Calu3 (cell line): ENCODE measurements around the gene METTL15. TPM values are rescaled to one million over a fixed set of nuclear protein-coding genes. Genes with fewer than 3 reads are reported as not detected.

Experiments used
- BruUV-seq: library from RNA; stranded (reverse); fragments of 400-500 nt; replicated peaks from 2 replicates; lab custom pipeline; 2021; lab: Mats Ljungman, UMichigan
- CTCF ChIA-PET: fragments of 300-600 bp; sonication (Branson Sonifier 250); formaldehyde crosslinking; loops from one replicate; lab custom pipeline; 2022; ENCODE audit warnings: antibody characterized with exemption; lab: Charles Lee
- DNase-seq: peaks from one replicate; pipeline ENCODE4 v3.0.0; 2022
- H3K27ac Mint-ChIP-seq: one replicate; pipeline ENCODE4 v1.8.0; 2022; ENCODE audit warnings: mixed read lengths; ENCODE audit not compliant: unreplicated experiment
- H3K27me3 Mint-ChIP-seq: one replicate; pipeline ENCODE4 v1.8.0; 2022; ENCODE audit warnings: mixed read lengths; ENCODE audit not compliant: unreplicated experiment
- H3K36me3 Mint-ChIP-seq: one replicate; pipeline ENCODE4 v1.8.0; 2022; ENCODE audit warnings: mild to moderate bottlenecking, moderate library complexity, mixed read lengths; ENCODE audit not compliant: insufficient read depth, unreplicated experiment
- H3K4me1 Mint-ChIP-seq: one replicate; pipeline ENCODE4 v1.8.0; 2022; ENCODE audit warnings: mild to moderate bottlenecking, low read depth, mixed read lengths; ENCODE audit not compliant: unreplicated experiment
- H3K4me3 Mint-ChIP-seq: one replicate; pipeline ENCODE4 v1.8.0; 2022; ENCODE audit warnings: mild to moderate bottlenecking, low read depth, moderate library complexity, mixed read lengths; ENCODE audit not compliant: unreplicated experiment
- H3K9me3 Mint-ChIP-seq: one replicate; pipeline ENCODE4 v1.8.0; 2022; ENCODE audit warnings: low read depth, mixed read lengths; ENCODE audit not compliant: unreplicated experiment
- CTCF ChIP-seq: fragments of 200-600 bp; IDR thresholded peaks from one replicate; pipeline ENCODE4 v1.8.0; 2022; ENCODE audit warnings: antibody characterized with exemption; ENCODE audit not compliant: unreplicated experiment
- intact Hi-C: fragments of 100-400 bp; cut with micrococcal nuclease; formaldehyde crosslinking; loops from one replicate; pipeline ENCODE4 v1.10.0; 2022; ENCODE audit not compliant: unreplicated experiment
- total RNA-seq: library from RNA; stranded (reverse); gene quantifications from 2 replicates; pipeline ENCODE4 v1.2.3, GENCODE V29; 2022

The METTL15 gene
- total RNA-seq, 1 experiment from 2014 or later, result 19.0 TPM

- BruUV-seq, result no TSS peak
- CTCF ChIA-PET, result no interaction called here
- no peak for DNase-seq
- Mint-ChIP-seq H3K4me1 (no peaks in the 10 kb centered on the region), H3K9me3 (peaks cover 6% of the 10 kb centered on the region), H3K36me3 (no peaks in the 10 kb centered on the region), H3K27me3 (no peaks in the 10 kb centered on the region), H3K27ac (no peak overlapping the region), H3K4me3 (no peak overlapping the region)
- no peak for TF ChIP-seq CTCF
- intact Hi-C loops, result no loop called here
Measured at GRCh38 chr11:28250192-28250591, 142.0 kb downstream of the METTL15 start.

GRCh38 chr11:28251257-28251656 lies 143.1 kb downstream of the METTL15 start:
- BruUV-seq, result no TSS peak
- H3K4me3 Mint-ChIP-seq, result no peak overlapping the region
- CTCF ChIA-PET, result no interaction called here
- H3K4me1 Mint-ChIP-seq, result no peaks in the 10 kb centered on the region
- DNase-seq, result no peak
- H3K9me3 Mint-ChIP-seq, result peaks cover 6% of the 10 kb centered on the region
- H3K27me3 Mint-ChIP-seq, result no peaks in the 10 kb centered on the region
- TF ChIP-seq CTCF, result no peak
- H3K36me3 Mint-ChIP-seq, result no peaks in the 10 kb centered on the region
- no peak overlapping the region for H3K27ac Mint-ChIP-seq
- intact Hi-C loops, result no loop called here

GRCh38 chr11:28257761-28258160 lies 149.6 kb downstream of the METTL15 start:
- BruUV-seq, result no TSS peak
- TF ChIP-seq CTCF, result no peak
- intact Hi-C loops, result no loop called here
- H3K4me1 Mint-ChIP-seq, result no peaks in the 10 kb centered on the region
- no peaks in the 10 kb centered on the region for H3K36me3 Mint-ChIP-seq
- no peak for DNase-seq
- CTCF ChIA-PET, result interaction anchor here (1.2 kb wide), 1 partner anchor 11 kb away, joined by 3 read pairs; no protein-coding TSS in a partner anchor
- H3K27me3 Mint-ChIP-seq, result no peaks in the 10 kb centered on the region
- H3K27ac Mint-ChIP-seq, result no peak overlapping the region
- H3K4me3 Mint-ChIP-seq, result no peak overlapping the region
- H3K9me3 Mint-ChIP-seq, result peaks cover 6% of the 10 kb centered on the region

- intact Hi-C loops, result no loop called here
- no peak overlapping the region for H3K4me3 Mint-ChIP-seq
- CTCF ChIA-PET, result no interaction called here
- no peaks in the 10 kb centered on the region for H3K36me3 Mint-ChIP-seq
- no peak for TF ChIP-seq CTCF
- no peaks in the 10 kb centered on the region for H3K27me3 Mint-ChIP-seq
- H3K9me3 Mint-ChIP-seq, result peaks cover 2% of the 10 kb centered on the region
- no peak for DNase-seq
- H3K27ac Mint-ChIP-seq, result no peak overlapping the region
- no peaks in the 10 kb centered on the region for H3K4me1 Mint-ChIP-seq
- no TSS peak for BruUV-seq
Measured at GRCh38 chr11:28259177-28259843, 151.1 kb downstream of the METTL15 start.
